GM12801 (cell line): ENCODE measurements around the gene FAM53A.

Experiments
- CTCF ChIP-seq: IDR thresholded peaks from one replicate; pipeline ENCODE4 v1.5.1; 2011; ENCODE audit warnings: control low read depth; ENCODE audit not compliant: insufficient read length; ENCODE audit errors: extremely low read depth

FAM53A gene

GRCh38 chr4:1684506-1685234 lies 557 bp upstream of the FAM53A start:
- no peak for TF ChIP-seq CTCF

- TF ChIP-seq CTCF: no peak
These were observed 815 bp downstream of the FAM53A start for GRCh38 chr4:1683261-1683735.

GRCh38 chr4:1682860-1683259 lies 1.3 kb downstream of the FAM53A start:
- no peak for TF ChIP-seq CTCF

GRCh38 chr4:1678244-1678643 lies 5.9 kb downstream of the FAM53A start:
- no peak for TF ChIP-seq CTCF

- TF ChIP-seq CTCF: no peak
These were observed 7.2 kb downstream of the FAM53A start for GRCh38 chr4:1676605-1677525.

- no peak for TF ChIP-seq CTCF
These were observed 8.3 kb downstream of the FAM53A start for GRCh38 chr4:1675802-1676137.

- TF ChIP-seq CTCF: no peak
These were observed 8.8 kb downstream of the FAM53A start for GRCh38 chr4:1675136-1675801.
